Rectal smooth muscle tissue (tissue), 1 donor: ENCODE measurements around the gene NINJ1.
A peak's percentile ranks its signal among the peaks of the same experiment; 100 is the strongest.
"Not testable (repeated sequence)": the region's sequence is repeated elsewhere in the genome, so short reads cannot be mapped to it uniquely, and the experiment has no call there.

Source experiments
- H3K27ac ChIP-seq: one replicate; pipeline ENCODE4 v1.7.0; 2013; ENCODE audit warnings: low read depth, low read length, inconsistent platforms
- H3K27me3 ChIP-seq: one replicate; pipeline ENCODE4 v1.7.0; 2013; ENCODE audit warnings: low read length; ENCODE audit not compliant: control insufficient read depth, insufficient read depth
- H3K36me3 ChIP-seq: one replicate; pipeline ENCODE4 v1.7.0; 2013; ENCODE audit warnings: low read length; ENCODE audit not compliant: control insufficient read depth, insufficient read depth
- H3K4me1 ChIP-seq: one replicate; pipeline ENCODE4 v1.7.0; 2013; ENCODE audit warnings: low read length; ENCODE audit not compliant: control insufficient read depth, insufficient read depth
- H3K4me3 ChIP-seq: one replicate; pipeline ENCODE4 v1.7.0; 2013; ENCODE audit warnings: low read length
- H3K9ac ChIP-seq: one replicate; pipeline ENCODE4 v1.7.0; 2013; ENCODE audit warnings: low read length

Gene NINJ1

GRCh38 chr9:93112116-93112863, 21.8 kb downstream of the NINJ1 start:
- peaks cover 18% of the 10 kb centered on the region for H3K36me3 ChIP-seq
- H3K4me1 ChIP-seq = no peaks in the 10 kb centered on the region
- H3K9ac ChIP-seq = no peak overlapping the region
- no peak overlapping the region for H3K4me3 ChIP-seq
- no peaks in the 10 kb centered on the region for H3K27me3 ChIP-seq
- H3K27ac ChIP-seq = no peak overlapping the region

DNA sequence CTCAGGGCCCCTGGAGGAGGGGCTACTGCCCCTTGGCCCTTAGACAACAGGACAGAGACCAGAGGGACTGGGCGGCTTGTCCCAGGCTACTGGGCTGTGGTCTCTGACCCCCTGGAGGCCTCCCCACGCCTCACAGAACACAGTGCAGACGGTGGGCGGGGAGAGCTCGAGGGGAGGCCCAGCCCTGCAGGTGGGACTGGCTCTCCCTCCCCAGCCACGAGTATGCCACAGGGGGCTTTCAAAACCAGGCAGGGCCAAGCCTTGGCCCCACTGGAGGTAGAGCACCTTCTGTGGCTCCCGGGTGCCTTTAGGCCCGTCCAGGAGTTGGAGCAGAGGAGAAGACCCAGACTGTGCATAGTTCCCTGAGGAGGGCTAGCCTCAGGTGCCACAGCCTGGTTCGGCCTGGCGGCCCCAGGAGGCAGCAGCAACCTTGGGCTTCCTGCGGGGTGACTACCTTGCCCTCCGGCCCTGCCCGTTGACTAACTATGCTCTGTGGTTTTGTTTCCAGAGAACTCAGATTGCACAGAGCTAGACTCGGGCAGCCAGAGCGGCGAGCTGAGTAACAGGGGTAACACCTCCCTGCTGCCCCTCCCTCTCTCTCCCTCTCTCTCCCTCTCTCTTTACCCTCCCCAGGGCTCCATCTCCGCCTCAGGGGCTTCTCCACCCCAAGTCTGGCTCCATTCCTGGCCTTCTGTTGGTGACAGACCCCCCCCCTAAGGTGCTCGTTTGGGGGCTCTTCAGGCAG, 22.5 kb downstream of the NINJ1 start:
- peaks cover 18% of the 10 kb centered on the region for H3K36me3 ChIP-seq
- no peaks in the 10 kb centered on the region for H3K27me3 ChIP-seq
- H3K27ac ChIP-seq = no peak overlapping the region
- H3K4me1 ChIP-seq = no peaks in the 10 kb centered on the region
- no peak overlapping the region for H3K9ac ChIP-seq
- no peak overlapping the region for H3K4me3 ChIP-seq

- Histone ChIP-seq H3K27ac (no peak overlapping the region), H3K4me3 (no peak overlapping the region), H3K9ac (no peak overlapping the region), H3K27me3 (no peaks in the 10 kb centered on the region), H3K4me1 (no peaks in the 10 kb centered on the region), H3K36me3 (peaks cover 18% of the 10 kb centered on the region)
Observed at GRCh38 chr9:93111001-93111370, 23.1 kb downstream of the NINJ1 start.

DNA sequence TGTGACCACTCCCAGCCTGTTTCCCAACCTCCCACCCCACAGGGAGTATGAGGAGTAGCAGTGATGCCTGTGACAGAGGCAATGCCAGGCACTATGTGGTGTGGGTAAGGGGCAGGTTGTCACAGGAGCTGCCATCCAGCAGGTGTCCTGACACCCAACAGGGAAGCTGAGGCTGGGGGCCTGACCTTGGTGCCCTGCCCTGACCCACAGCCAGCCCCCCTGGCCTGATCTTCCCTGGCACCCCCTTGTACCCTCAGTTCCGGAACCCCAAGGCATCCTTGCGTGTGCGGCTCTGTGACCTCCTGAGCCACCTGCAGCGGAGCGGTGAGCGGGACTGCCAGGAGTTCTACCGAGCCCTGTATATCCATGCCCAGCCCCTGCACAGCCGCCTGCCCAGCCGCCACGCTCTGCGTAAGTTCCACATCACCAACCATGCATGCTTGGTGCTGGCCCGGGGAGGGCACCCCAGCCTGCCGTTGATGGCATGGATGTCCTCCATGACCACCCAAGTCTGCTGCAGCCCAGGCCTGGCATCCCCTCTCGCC, 23.7 kb downstream of the NINJ1 start:
- H3K9ac ChIP-seq = no peak overlapping the region
- H3K27me3 ChIP-seq = no peaks in the 10 kb centered on the region
- H3K4me1 ChIP-seq = no peaks in the 10 kb centered on the region
- H3K27ac ChIP-seq = no peak overlapping the region
- H3K4me3 ChIP-seq = no peak overlapping the region
- peaks cover 18% of the 10 kb centered on the region for H3K36me3 ChIP-seq

DNA sequence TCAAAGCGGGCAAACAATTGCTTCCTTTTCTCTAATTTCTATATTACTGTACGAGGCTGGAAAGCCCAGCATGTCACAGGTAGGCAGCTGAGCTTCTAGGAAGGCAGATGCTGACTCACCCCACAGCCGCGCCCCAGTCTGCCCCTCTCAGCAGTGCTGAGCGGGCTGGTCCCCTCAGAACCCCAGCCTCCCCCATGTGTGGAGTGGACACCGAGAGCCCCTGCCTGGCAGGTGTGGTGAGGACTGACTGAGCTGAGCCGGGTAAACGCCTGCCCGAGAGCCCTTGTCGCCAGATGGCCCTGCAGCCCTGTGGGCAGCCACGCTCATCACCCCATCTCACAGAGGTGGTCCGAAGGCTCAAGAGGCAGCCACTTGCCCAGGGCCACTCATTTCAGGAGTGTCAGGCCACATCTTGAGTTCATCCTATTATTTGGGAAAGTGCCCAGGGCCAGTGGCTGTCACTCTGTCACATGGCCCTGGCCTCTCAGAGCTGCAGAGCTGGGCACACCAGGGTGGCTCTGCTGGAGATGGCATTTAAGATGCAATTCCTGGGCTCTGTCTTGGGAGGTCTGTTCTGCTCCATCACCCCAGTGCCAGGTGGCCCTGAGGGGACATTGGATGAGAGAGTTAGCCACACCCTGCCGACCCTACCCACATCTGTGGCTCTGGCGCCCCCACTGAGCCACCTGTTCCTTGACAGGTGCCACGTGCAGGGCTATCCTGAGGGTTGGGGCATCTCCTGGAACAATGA, 25.6 kb downstream of the NINJ1 start:
- Histone ChIP-seq H3K4me3 (no peak overlapping the region), H3K9ac (no peak overlapping the region), H3K4me1 (no peaks in the 10 kb centered on the region), H3K36me3 (peaks cover 13% of the 10 kb centered on the region), H3K27ac (no peak overlapping the region), H3K27me3 (no peaks in the 10 kb centered on the region)

- H3K9ac ChIP-seq = no peak overlapping the region
- no peak overlapping the region for H3K4me3 ChIP-seq
- no peaks in the 10 kb centered on the region for H3K27me3 ChIP-seq
- no peaks in the 10 kb centered on the region for H3K4me1 ChIP-seq
- no peak overlapping the region for H3K27ac ChIP-seq
- peaks cover 13% of the 10 kb centered on the region for H3K36me3 ChIP-seq
Observed at GRCh38 chr9:93107825-93108161, 26.3 kb downstream of the NINJ1 start.

- Histone ChIP-seq H3K27ac (no peak overlapping the region), H3K9ac (no peak overlapping the region), H3K27me3 (no peaks in the 10 kb centered on the region), H3K36me3 (peaks cover 13% of the 10 kb centered on the region), H3K4me3 (no peak overlapping the region), H3K4me1 (no peaks in the 10 kb centered on the region)
Observed at GRCh38 chr9:93107151-93107824, 26.8 kb downstream of the NINJ1 start.

- Histone ChIP-seq H3K4me3 (no peak overlapping the region), H3K36me3 (peaks cover 10% of the 10 kb centered on the region), H3K27me3 (no peaks in the 10 kb centered on the region), H3K27ac (no peak overlapping the region), H3K4me1 (no peaks in the 10 kb centered on the region), H3K9ac (no peak overlapping the region)
Observed at GRCh38 chr9:93105620-93106019, 28.4 kb downstream of the NINJ1 start.

- not testable (repeated sequence) for H3K27me3 ChIP-seq, H3K36me3 ChIP-seq, H3K9ac ChIP-seq, H3K4me3 ChIP-seq, H3K27ac ChIP-seq
- peaks cover 25% of the 10 kb centered on the region for H3K4me1 ChIP-seq
Observed at GRCh38 chr9:93101086-93101485, 33.0 kb downstream of the NINJ1 start.

- no peak overlapping the region for H3K9ac ChIP-seq
- H3K36me3 ChIP-seq = no peaks in the 10 kb centered on the region
- no peaks in the 10 kb centered on the region for H3K27me3 ChIP-seq
- H3K4me3 ChIP-seq = no peak overlapping the region
- H3K4me1 ChIP-seq = peaks cover 25% of the 10 kb centered on the region
- H3K27ac ChIP-seq = no peak overlapping the region
Observed at GRCh38 chr9:93100276-93100636, 33.8 kb downstream of the NINJ1 start.

DNA sequence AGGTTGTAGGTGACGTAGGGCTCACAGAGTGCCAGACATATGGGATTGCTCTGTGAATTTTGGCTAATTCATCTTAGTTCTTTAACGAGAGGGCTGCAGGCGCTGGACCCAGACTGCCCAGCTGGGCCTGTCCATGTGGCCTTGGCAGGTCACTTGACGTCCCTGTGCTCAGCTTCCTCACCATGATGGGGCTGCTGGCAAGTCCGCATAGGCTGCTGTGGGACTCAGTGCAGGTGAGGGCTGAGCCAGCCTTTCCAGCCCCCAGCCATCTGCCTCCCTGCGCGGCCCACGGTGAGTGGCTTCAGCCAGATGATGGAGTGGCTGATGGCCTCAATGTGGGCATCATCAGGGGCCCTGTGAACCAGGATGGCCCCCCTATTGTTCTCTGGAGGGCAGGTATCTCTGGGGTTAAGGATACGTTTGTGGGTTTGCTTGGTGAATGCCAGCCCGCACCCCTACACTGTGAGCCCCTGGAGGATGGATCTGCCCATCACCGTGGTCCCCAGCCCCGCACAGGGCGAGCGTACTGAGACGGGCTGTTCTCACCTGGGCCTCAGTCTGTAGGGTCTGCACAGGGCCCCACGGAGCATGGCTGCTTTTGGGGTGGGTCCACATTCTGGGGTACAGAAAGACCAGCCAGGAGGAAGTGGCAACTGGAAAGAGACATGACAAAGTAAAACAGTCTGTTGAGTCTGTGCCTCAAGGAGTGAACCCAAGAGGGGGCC, 34.3 kb downstream of the NINJ1 start:
- peaks cover 25% of the 10 kb centered on the region for H3K4me1 ChIP-seq
- no peaks in the 10 kb centered on the region for H3K27me3 ChIP-seq
- H3K36me3 ChIP-seq = no peaks in the 10 kb centered on the region
- H3K9ac ChIP-seq = no peak overlapping the region
- no peak overlapping the region for H3K4me3 ChIP-seq
- H3K27ac ChIP-seq = peak overlapping the region; percentile 95
